Activated naive CD8-positive, alpha-beta T cell (primary cell): ENCODE measurements around the gene ASAH2B.
"Not testable (repeated sequence)": the region's sequence is repeated elsewhere in the genome, so short reads cannot be mapped to it uniquely, and the experiment has no call there.

Experiments used
- H3K27ac Mint-ChIP-seq: one replicate; pipeline ENCODE4 v1.8.0; 2021; ENCODE audit warnings: mixed read lengths
- H3K27me3 Mint-ChIP-seq: one replicate; pipeline ENCODE4 v1.8.0; 2021; ENCODE audit warnings: mixed read lengths
- H3K36me3 Mint-ChIP-seq: one replicate; pipeline ENCODE4 v1.8.0; 2021; ENCODE audit warnings: mixed read lengths
- H3K4me1 Mint-ChIP-seq: one replicate; pipeline ENCODE4 v1.8.0; 2021; ENCODE audit warnings: low read depth, mixed read lengths
- H3K4me3 Mint-ChIP-seq: one replicate; pipeline ENCODE4 v1.8.0; 2021; ENCODE audit warnings: mild to moderate bottlenecking, mixed read lengths
- H3K9me3 Mint-ChIP-seq: one replicate; pipeline ENCODE4 v1.8.0; 2021; ENCODE audit warnings: low read depth, mixed read lengths

ASAH2B gene

DNA sequence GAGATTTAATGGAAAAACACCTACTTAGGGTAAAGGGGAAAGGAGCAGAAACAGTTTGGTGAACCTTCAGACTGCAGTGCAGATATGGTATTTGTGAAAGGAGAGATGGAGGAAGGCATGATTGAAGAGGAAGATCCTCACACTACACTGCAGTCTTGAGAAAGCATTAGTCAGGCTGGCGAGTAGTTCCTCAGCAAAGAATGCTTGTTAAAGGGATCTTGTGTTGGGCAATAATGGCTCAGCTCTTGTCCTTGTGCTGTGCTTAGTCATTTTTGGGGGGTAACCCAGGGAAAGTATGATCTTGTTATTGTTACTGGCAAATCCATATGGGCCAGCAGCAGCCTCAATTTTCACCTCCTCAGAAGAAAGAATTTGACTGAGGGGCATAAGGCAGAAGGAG is 40.3 kb downstream of the ASAH2B start:
- H3K27ac Mint-ChIP-seq, H3K9me3 Mint-ChIP-seq, H3K4me1 Mint-ChIP-seq, H3K27me3 Mint-ChIP-seq, H3K4me3 Mint-ChIP-seq, H3K36me3 Mint-ChIP-seq: not testable (repeated sequence)

DNA sequence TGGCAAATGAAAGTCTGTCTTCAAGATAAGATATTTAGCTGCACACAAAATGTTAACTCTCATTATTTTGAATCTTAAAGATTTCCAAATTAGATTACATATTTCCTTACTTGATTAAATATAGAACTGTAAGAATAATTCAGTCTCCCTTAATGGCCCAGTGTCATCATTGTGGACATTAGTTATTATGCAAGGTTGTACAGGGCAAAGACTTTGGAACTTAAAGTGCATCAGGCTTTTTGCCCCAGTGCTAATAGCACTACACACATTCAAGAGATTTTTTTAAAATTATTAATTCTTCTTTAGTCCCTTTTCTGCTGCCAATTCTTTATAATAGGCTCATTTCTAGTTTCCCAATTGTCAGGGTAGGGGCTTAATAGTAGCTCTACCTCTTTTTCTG is 42.3 kb downstream of the ASAH2B start:
- H3K9me3 Mint-ChIP-seq, H3K4me3 Mint-ChIP-seq, H3K36me3 Mint-ChIP-seq, H3K27ac Mint-ChIP-seq, H3K27me3 Mint-ChIP-seq, H3K4me1 Mint-ChIP-seq: not testable (repeated sequence)

DNA sequence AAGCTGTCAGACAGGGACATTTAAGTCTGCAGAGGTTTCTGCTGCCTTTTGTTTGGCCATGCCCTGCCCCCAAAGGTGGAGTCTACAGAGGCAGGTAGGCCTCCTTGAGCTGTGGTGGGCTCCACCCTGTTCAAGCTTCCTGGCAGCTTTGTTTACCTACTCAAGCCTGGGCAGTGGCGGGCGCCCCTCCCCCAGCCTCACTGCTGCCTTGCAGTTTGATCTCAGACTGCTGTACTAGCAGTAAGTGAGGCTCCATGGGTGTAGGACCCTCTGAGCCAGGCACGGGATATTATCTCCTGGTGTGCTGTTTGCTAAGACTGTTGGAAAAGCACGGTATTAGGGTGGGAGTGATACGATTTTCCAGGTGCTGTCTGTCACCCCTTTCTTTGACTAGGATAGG is 48.2 kb downstream of the ASAH2B start:
- H3K27ac Mint-ChIP-seq, H3K27me3 Mint-ChIP-seq, H3K4me3 Mint-ChIP-seq, H3K36me3 Mint-ChIP-seq, H3K9me3 Mint-ChIP-seq: not testable (repeated sequence)
- peaks cover 11% of the 10 kb centered on the region for H3K4me1 Mint-ChIP-seq

DNA sequence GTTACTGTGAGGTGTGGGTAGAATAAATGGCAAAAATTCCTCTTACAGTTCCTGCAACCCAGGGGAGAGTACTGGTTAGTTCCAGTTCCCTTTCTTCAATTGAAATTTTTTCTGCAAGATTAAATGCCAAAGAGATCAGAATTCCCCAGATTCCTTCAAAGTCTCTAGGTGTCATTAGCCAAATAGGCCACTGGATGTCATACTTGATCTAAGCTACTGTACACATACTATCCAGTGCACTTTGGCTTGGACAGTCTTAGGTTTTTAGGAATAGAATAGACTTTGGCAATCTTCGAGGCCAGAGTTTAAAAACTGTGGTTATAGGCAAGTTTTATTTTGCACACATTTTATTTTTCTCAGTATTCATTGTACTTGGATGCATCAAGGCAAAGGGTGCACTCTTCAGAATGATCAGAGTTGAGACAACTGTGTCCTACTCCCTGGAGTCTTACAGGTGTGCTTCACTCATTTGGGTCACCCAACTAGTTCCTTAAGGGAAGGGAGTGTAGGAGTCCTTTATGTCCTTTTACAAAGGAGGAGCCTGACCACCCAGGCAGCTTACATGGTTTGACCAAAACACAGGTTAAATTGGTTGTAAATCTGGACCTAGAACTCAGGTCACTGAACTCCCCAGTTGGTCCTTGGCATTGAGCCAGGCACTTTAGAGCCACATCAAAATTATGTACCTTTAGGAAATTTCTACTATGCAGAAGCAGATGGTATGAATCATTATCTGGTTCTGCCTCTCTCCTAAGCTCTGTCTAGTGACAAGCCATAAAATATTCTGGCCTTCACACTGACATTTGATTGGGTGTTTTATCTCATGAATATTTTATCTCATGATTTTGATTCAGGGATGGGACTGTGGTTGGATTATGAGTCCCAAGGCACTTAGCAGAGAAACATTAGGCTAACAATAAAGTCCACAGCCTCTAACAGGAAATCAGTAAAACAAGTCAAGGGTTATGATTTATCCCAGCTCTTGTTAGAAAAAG is 49.5 kb downstream of the ASAH2B start:
- Mint-ChIP-seq H3K4me1 (peaks cover 11% of the 10 kb centered on the region), H3K36me3 (peaks cover 3% of the 10 kb centered on the region), H3K9me3 (no peaks in the 10 kb centered on the region), H3K4me3 (no peak overlapping the region), H3K27ac (no peak overlapping the region), H3K27me3 (peaks cover 3% of the 10 kb centered on the region)

DNA sequence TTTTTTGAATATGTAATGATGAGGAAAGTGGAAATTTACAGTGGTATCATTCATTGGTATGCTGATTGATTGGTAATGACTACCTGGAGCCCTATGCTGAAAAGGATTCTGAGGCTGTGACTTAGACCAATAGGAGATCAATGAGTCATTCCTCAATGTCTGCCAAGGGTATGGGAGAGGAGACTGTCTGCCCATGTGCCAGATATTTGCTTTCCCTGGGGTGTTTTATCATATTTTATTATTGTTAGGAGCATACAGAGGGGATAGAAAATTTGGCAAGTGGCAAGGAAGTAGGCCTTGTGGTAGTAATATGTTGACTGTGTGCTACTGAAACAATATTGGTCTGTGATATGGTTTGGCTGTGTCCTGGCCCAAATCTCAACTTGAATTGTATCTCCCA is 54.8 kb downstream of the ASAH2B start:
- peaks cover 8% of the 10 kb centered on the region for H3K27me3 Mint-ChIP-seq
- no peaks in the 10 kb centered on the region for H3K9me3 Mint-ChIP-seq
- no peak overlapping the region for H3K27ac Mint-ChIP-seq
- no peaks in the 10 kb centered on the region for H3K4me1 Mint-ChIP-seq
- peaks cover 3% of the 10 kb centered on the region for H3K36me3 Mint-ChIP-seq
- no peak overlapping the region for H3K4me3 Mint-ChIP-seq

DNA sequence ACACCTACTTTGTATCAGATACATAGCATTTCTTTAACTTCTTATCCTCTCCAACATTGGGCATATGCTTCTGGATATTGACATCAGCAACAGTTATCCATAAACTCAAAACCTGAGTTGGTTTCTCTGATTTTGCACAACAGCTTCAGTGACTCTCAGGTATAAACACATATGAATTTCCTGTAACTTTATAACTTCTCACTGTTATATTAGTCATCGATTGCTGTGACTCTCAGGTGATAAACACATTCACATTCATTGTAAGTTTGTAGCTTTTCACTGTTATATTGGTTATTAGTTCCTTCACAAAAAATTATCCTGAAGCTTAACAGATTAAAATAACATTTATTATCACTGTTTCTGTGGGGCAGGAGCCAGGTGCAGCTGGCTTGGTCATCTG is 57.0 kb downstream of the ASAH2B start:
- H3K27me3 Mint-ChIP-seq = peaks cover 6% of the 10 kb centered on the region
- peaks cover 3% of the 10 kb centered on the region for H3K36me3 Mint-ChIP-seq
- no peaks in the 10 kb centered on the region for H3K4me1 Mint-ChIP-seq
- H3K27ac Mint-ChIP-seq = no peak overlapping the region
- H3K4me3 Mint-ChIP-seq = no peak overlapping the region
- H3K9me3 Mint-ChIP-seq = no peaks in the 10 kb centered on the region

DNA sequence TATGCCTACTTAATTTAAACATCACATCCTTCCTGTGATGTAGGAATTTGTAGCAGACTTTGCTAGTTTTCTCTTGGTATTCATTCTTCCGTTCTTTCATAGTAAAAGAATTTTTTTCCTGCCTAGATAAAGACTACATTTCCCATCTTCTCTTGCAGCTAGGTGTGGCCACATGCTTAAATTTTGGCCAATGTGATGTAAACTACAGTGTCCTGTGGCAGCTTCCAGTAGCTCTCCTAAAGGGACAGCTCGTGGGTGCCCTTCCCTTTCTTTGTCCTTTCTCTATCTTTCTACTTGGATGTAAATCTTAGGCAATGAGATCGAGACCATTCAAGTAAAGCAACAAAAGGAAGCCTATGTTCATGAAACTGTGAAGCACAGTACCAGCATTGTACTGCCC is 58.6 kb downstream of the ASAH2B start:
- no peak overlapping the region for H3K4me3 Mint-ChIP-seq
- H3K9me3 Mint-ChIP-seq = no peaks in the 10 kb centered on the region
- H3K27me3 Mint-ChIP-seq = peaks cover 6% of the 10 kb centered on the region
- no peaks in the 10 kb centered on the region for H3K4me1 Mint-ChIP-seq
- peaks cover 3% of the 10 kb centered on the region for H3K36me3 Mint-ChIP-seq
- no peak overlapping the region for H3K27ac Mint-ChIP-seq

DNA sequence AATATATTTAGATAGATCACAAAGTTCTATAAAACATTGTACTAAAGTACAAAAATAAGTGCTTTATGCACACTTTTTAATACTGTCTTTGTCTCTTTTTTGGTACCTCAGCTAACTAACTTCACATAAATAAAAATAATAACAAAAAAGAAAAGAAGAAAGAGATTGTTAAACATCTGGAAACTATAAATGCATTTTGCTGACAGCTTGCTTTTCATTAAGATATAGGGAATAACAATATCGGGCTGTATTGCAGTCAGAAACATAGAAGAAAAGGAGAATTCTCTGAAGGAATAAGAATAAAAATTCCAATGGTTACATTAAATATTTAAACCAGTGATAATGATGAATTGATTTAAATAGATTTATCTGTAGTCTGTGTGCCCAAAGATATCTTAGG is 59.9 kb downstream of the ASAH2B start:
- H3K27ac Mint-ChIP-seq = no peak overlapping the region
- H3K4me3 Mint-ChIP-seq = no peak overlapping the region
- no peaks in the 10 kb centered on the region for H3K4me1 Mint-ChIP-seq
- no peaks in the 10 kb centered on the region for H3K9me3 Mint-ChIP-seq
- H3K36me3 Mint-ChIP-seq = peaks cover 3% of the 10 kb centered on the region
- H3K27me3 Mint-ChIP-seq = peaks cover 6% of the 10 kb centered on the region

DNA sequence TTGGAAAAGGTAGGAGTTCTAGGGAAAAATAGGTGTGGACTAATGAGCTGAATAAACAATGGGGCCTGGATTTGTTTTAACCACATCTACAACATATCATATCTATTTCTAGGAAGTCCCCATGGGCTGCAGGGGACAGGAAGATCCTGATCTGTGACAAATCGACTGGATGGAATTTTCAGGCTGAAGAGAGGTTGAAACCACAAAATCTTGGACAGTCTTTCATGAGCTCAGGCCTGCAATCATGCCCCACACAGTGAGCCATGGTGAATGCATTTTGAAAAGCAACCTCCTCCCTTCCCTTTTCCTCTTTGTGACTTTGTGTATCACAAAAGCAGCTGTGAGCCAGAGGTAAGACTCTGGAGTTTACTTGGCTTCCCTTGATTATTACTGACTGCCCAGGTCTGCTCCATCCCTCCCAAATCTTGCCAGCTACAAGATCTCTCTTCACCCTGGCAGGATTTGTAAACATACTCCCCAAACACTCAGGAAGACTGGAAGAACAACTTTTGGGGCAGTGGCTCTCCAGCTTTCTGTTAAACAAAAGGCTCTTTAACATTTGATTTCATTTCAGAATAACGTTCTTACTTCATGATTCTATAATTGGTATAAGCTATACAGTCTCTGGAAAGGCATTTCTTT is 66.4 kb downstream of the ASAH2B start:
- H3K36me3 Mint-ChIP-seq = no peaks in the 10 kb centered on the region
- H3K4me3 Mint-ChIP-seq = no peak overlapping the region
- H3K4me1 Mint-ChIP-seq = no peaks in the 10 kb centered on the region
- no peak overlapping the region for H3K27ac Mint-ChIP-seq
- H3K9me3 Mint-ChIP-seq = no peaks in the 10 kb centered on the region
- H3K27me3 Mint-ChIP-seq = peaks cover 1% of the 10 kb centered on the region

DNA sequence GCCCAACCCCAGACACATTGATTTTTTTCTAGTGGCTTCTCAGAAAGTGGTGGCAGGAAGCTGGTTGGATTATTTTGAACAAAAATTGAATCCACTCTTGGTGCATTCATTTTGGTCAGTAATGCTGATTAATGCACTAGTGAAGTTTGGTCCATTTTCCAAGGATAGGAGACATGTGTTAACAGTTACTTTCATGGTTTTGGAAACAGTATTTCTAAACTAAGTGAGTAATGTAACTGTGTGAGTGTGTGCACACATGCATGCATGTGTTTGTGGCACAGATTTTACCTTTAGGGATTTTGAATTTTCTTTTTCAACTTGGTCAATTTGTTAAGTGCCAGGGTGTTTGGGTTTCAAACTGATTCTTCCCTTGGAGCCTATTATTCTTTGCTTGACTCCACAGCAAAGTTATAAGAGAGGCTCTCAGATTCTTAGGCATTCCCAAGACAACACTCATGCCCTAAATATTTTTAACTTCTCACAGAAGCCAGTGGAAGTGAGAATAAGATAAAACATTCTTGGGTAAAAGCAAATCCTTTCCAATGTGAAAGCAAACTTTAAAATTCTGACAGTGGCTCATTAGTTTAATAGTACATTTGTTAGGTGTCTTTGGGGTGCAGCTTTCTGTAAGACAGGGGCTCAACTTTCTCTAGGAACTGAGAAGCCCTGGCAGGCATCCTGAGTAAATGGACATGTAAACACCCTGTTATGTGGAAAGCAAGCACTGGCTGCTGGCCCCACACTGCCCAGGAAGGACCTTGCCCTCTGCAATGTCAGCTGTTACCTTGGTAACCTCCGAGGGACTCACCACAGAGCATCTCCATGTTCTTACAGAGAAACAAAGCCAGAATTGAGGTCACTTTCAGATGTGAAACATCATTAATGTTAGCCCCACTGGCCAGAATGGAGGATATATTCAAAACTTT is 68.4 kb downstream of the ASAH2B start:
- Mint-ChIP-seq H3K27ac (no peak overlapping the region), H3K36me3 (no peaks in the 10 kb centered on the region), H3K4me3 (no peak overlapping the region), H3K27me3 (peaks cover 1% of the 10 kb centered on the region), H3K9me3 (no peaks in the 10 kb centered on the region), H3K4me1 (no peaks in the 10 kb centered on the region)
